Measurements from ENCODE around the gene ISOC2.

ISOC2 gene

GRCh38 chr19:55457683-55458457 is 3.6 kb downstream of the ISOC2 start:
- DNase-seq (ENCODE audit: low read depth), result no peak
- no peak overlapping the region for H3K4me3 ChIP-seq (ENCODE audit: control insufficient read depth, low read depth, low read length)
- no peak for TF ChIP-seq CTCF (IDR thresholded peaks at IDR 0.05; ENCODE audit: control insufficient read depth, insufficient read depth, low read depth, low read length, missing control alignments)

GRCh38 chr19:55456347-55456746 is 5.1 kb downstream of the ISOC2 start:
- no peak for DNase-seq (ENCODE audit: low read depth)
- no peak for TF ChIP-seq CTCF (IDR thresholded peaks at IDR 0.05; ENCODE audit: control insufficient read depth, insufficient read depth, low read depth, low read length, missing control alignments)

GRCh38 chr19:55455576-55456235 is 5.7 kb downstream of the ISOC2 start:
- DNase-seq (ENCODE audit: low read depth), result no peak
- H3K4me3 ChIP-seq (ENCODE audit: control insufficient read depth, low read depth, low read length), result no peak overlapping the region
- TF ChIP-seq CTCF (IDR thresholded peaks at IDR 0.05; ENCODE audit: control insufficient read depth, insufficient read depth, low read depth, low read length, missing control alignments), result no peak

More at GRCh38 chr19:55456347-55456746, 5.1 kb downstream of the ISOC2 start:
- no peak overlapping the region for H3K4me3 ChIP-seq (ENCODE audit: control insufficient read depth, low read depth, low read length)

- TF ChIP-seq CTCF (IDR thresholded peaks at IDR 0.05; ENCODE audit: control insufficient read depth, insufficient read depth, low read depth, low read length, missing control alignments), result peak; percentile 82
- no peak for DNase-seq (ENCODE audit: low read depth)
- H3K4me3 ChIP-seq (ENCODE audit: control insufficient read depth, low read depth, low read length), result no peak overlapping the region
Measured at GRCh38 chr19:55454787-55455243, 6.6 kb downstream of the ISOC2 start.

- no peak overlapping the region for H3K4me3 ChIP-seq (ENCODE audit: control insufficient read depth, low read depth, low read length)
- no peak for TF ChIP-seq CTCF (IDR thresholded peaks at IDR 0.05; ENCODE audit: control insufficient read depth, insufficient read depth, low read depth, low read length, missing control alignments)
- DNase-seq (ENCODE audit: low read depth), result no peak
Measured at GRCh38 chr19:55453511-55454260, 7.8 kb downstream of the ISOC2 start.

GRCh38 chr19:55452749-55453346 is 8.6 kb downstream of the ISOC2 start:
- H3K4me3 ChIP-seq (ENCODE audit: control insufficient read depth, low read depth, low read length), result no peak overlapping the region
- no peak for TF ChIP-seq CTCF (IDR thresholded peaks at IDR 0.05; ENCODE audit: control insufficient read depth, insufficient read depth, low read depth, low read length, missing control alignments)
- no peak for DNase-seq (ENCODE audit: low read depth)
